ENCODE data around the gene TM9SF4. TPM values are rescaled to one million over a fixed set of nuclear protein-coding genes. Genes with fewer than 3 reads are reported as not detected.

The TM9SF4 gene
- total RNA-seq, 1 experiment from 2014 or later = 36.9 TPM

- Histone ChIP-seq H3K36me3 (replicated peaks; ENCODE audit: control insufficient read depth, insufficient read depth, low read length) (no peaks in the 10 kb centered on the region; the same call in 1 of the 2 replicates), H3K4me3 (ENCODE audit: insufficient read depth, low read depth, low read length) (no peak overlapping the region), H3K27me3 (ENCODE audit: control insufficient read depth, insufficient read depth, low read length) (no peaks in the 10 kb centered on the region)
- DNase-seq = no peak
Measured at GRCh38 chr20:32130352-32130751, 20.8 kb downstream of the TM9SF4 start.

- no peaks in the 10 kb centered on the region for H3K27me3 ChIP-seq (ENCODE audit: control insufficient read depth, insufficient read depth, low read length)
- H3K4me3 ChIP-seq (ENCODE audit: insufficient read depth, low read depth, low read length) = no peak overlapping the region
- no peaks in the 10 kb centered on the region; the same call in 1 of the 2 replicates for H3K36me3 ChIP-seq (replicated peaks; ENCODE audit: control insufficient read depth, insufficient read depth, low read length)
- no peak for DNase-seq
Measured at GRCh38 chr20:32130965-32131364, 21.5 kb downstream of the TM9SF4 start.

- no peaks in the 10 kb centered on the region for H3K27me3 ChIP-seq (ENCODE audit: control insufficient read depth, insufficient read depth, low read length)
- DNase-seq = no peak
- no peak overlapping the region for H3K4me3 ChIP-seq (ENCODE audit: insufficient read depth, low read depth, low read length)
- H3K36me3 ChIP-seq (replicated peaks; ENCODE audit: control insufficient read depth, insufficient read depth, low read length) = peaks cover 15% of the 10 kb centered on the region
Measured at GRCh38 chr20:32132911-32133549, 23.5 kb downstream of the TM9SF4 start.

GRCh38 chr20:32134026-32134425, 24.5 kb downstream of the TM9SF4 start:
- no peak overlapping the region for H3K4me3 ChIP-seq (ENCODE audit: insufficient read depth, low read depth, low read length)
- no peaks in the 10 kb centered on the region for H3K27me3 ChIP-seq (ENCODE audit: control insufficient read depth, insufficient read depth, low read length)

GRCh38 chr20:32135983-32136515, 26.5 kb downstream of the TM9SF4 start:
- no peak for DNase-seq
- peaks cover 31% of the 10 kb centered on the region for H3K36me3 ChIP-seq (replicated peaks; ENCODE audit: control insufficient read depth, insufficient read depth, low read length)
- no peak overlapping the region for H3K4me3 ChIP-seq (ENCODE audit: insufficient read depth, low read depth, low read length)
- H3K27me3 ChIP-seq (ENCODE audit: control insufficient read depth, insufficient read depth, low read length) = no peaks in the 10 kb centered on the region

More at GRCh38 chr20:32134026-32134425, 24.5 kb downstream of the TM9SF4 start:
- H3K36me3 ChIP-seq (replicated peaks; ENCODE audit: control insufficient read depth, insufficient read depth, low read length) = peaks cover 21% of the 10 kb centered on the region
- no peak for DNase-seq

- peaks cover 57% of the 10 kb centered on the region for H3K36me3 ChIP-seq (replicated peaks; ENCODE audit: control insufficient read depth, insufficient read depth, low read length)
- no peak overlapping the region for H3K4me3 ChIP-seq (ENCODE audit: insufficient read depth, low read depth, low read length)
- no peak for DNase-seq
- H3K27me3 ChIP-seq (ENCODE audit: control insufficient read depth, insufficient read depth, low read length) = no peaks in the 10 kb centered on the region
Measured at GRCh38 chr20:32138921-32139320, 29.4 kb downstream of the TM9SF4 start.

GRCh38 chr20:32139947-32140346, 30.4 kb downstream of the TM9SF4 start:
- H3K4me3 ChIP-seq (ENCODE audit: insufficient read depth, low read depth, low read length) = no peak overlapping the region
- DNase-seq = no peak
- H3K27me3 ChIP-seq (ENCODE audit: control insufficient read depth, insufficient read depth, low read length) = no peaks in the 10 kb centered on the region
- peaks cover 62% of the 10 kb centered on the region for H3K36me3 ChIP-seq (replicated peaks; ENCODE audit: control insufficient read depth, insufficient read depth, low read length)

GRCh38 chr20:32140603-32141002, 31.1 kb downstream of the TM9SF4 start:
- no peaks in the 10 kb centered on the region for H3K27me3 ChIP-seq (ENCODE audit: control insufficient read depth, insufficient read depth, low read length)
- H3K4me3 ChIP-seq (ENCODE audit: insufficient read depth, low read depth, low read length) = no peak overlapping the region
- DNase-seq = no peak
- H3K36me3 ChIP-seq (replicated peaks; ENCODE audit: control insufficient read depth, insufficient read depth, low read length) = peaks cover 68% of the 10 kb centered on the region

GRCh38 chr20:32141465-32141980, 32.0 kb downstream of the TM9SF4 start:
- H3K36me3 ChIP-seq (replicated peaks; ENCODE audit: control insufficient read depth, insufficient read depth, low read length) = peaks cover 74% of the 10 kb centered on the region
- H3K27me3 ChIP-seq (ENCODE audit: control insufficient read depth, insufficient read depth, low read length) = no peaks in the 10 kb centered on the region
- H3K4me3 ChIP-seq (ENCODE audit: insufficient read depth, low read depth, low read length) = no peak overlapping the region
- no peak for DNase-seq

GRCh38 chr20:32142088-32142487, 32.6 kb downstream of the TM9SF4 start:
- no peaks in the 10 kb centered on the region for H3K27me3 ChIP-seq (ENCODE audit: control insufficient read depth, insufficient read depth, low read length)

GRCh38 chr20:32142991-32143390, 33.5 kb downstream of the TM9SF4 start:
- DNase-seq = no peak
- H3K36me3 ChIP-seq (replicated peaks; ENCODE audit: control insufficient read depth, insufficient read depth, low read length) = peaks cover 64% of the 10 kb centered on the region
- H3K27me3 ChIP-seq (ENCODE audit: control insufficient read depth, insufficient read depth, low read length) = no peaks in the 10 kb centered on the region
- no peak overlapping the region for H3K4me3 ChIP-seq (ENCODE audit: insufficient read depth, low read depth, low read length)

More at GRCh38 chr20:32142088-32142487, 32.6 kb downstream of the TM9SF4 start:
- H3K36me3 ChIP-seq (replicated peaks; ENCODE audit: control insufficient read depth, insufficient read depth, low read length) = peaks cover 71% of the 10 kb centered on the region
- DNase-seq = no peak
- H3K4me3 ChIP-seq (ENCODE audit: insufficient read depth, low read depth, low read length) = no peak overlapping the region

GRCh38 chr20:32144898-32145662, 35.6 kb downstream of the TM9SF4 start:
- Histone ChIP-seq H3K27me3 (ENCODE audit: control insufficient read depth, insufficient read depth, low read length) (no peaks in the 10 kb centered on the region), H3K4me3 (ENCODE audit: insufficient read depth, low read depth, low read length) (no peak overlapping the region), H3K36me3 (replicated peaks; ENCODE audit: control insufficient read depth, insufficient read depth, low read length) (peaks cover 59% of the 10 kb centered on the region)
- no peak for DNase-seq

GRCh38 chr20:32149566-32150170, 40.2 kb downstream of the TM9SF4 start:
- Histone ChIP-seq H3K4me3 (ENCODE audit: insufficient read depth, low read depth, low read length) (no peak overlapping the region), H3K36me3 (replicated peaks; ENCODE audit: control insufficient read depth, insufficient read depth, low read length) (peaks cover 56% of the 10 kb centered on the region), H3K27me3 (ENCODE audit: control insufficient read depth, insufficient read depth, low read length) (no peaks in the 10 kb centered on the region)
- DNase-seq = no peak

- H3K36me3 ChIP-seq (replicated peaks; ENCODE audit: control insufficient read depth, insufficient read depth, low read length) = peaks cover 55% of the 10 kb centered on the region
- no peak for DNase-seq
- H3K27me3 ChIP-seq (ENCODE audit: control insufficient read depth, insufficient read depth, low read length) = no peaks in the 10 kb centered on the region
- no peak overlapping the region for H3K4me3 ChIP-seq (ENCODE audit: insufficient read depth, low read depth, low read length)
Measured at GRCh38 chr20:32150291-32150848, 40.9 kb downstream of the TM9SF4 start.
